ENCODE data around the gene ZNF511. TPM values are rescaled to one million over a fixed set of nuclear protein-coding genes. Genes with fewer than 3 reads are reported as not detected.

Gene ZNF511
- polyA plus RNA-seq, 1 experiment, result 21.6 TPM

GRCh38 chr10:133341983-133342382, 33.3 kb downstream of the ZNF511 start:
- H3K27ac ChIP-seq (ENCODE audit: low read depth, low read length), result no peak overlapping the region
- H3K9me3 ChIP-seq (ENCODE audit: control insufficient read depth, insufficient read depth, low read length), result peaks cover 14% of the 10 kb centered on the region; the same call in 1 of the 2 replicates
- POLR2A ChIA-PET, result no interaction called here
- no peak for TF ChIP-seq CTCF (IDR thresholded peaks at IDR 0.05; ENCODE audit: low read depth, low read length)
- peaks cover 23% of the 10 kb centered on the region for H3K27me3 ChIP-seq (ENCODE audit: control insufficient read depth, insufficient read depth, low read length)
- DNase-seq (ENCODE audit: low read depth, low spot score), result no peak
- CTCF ChIA-PET, result interaction anchor here (3.0 kb wide), 1 partner anchor 12 kb away, joined by 13 read pairs; no protein-coding TSS in a partner anchor
- no peak overlapping the region for H3K4me3 ChIP-seq (ENCODE audit: low read depth, low read length)

GRCh38 chr10:133342942-133343341, 34.2 kb downstream of the ZNF511 start:
- ChIA-PET CTCF (interaction anchor here (0.5 to 3.0 kb wide), 2 partner anchors 13 to 28 kb away, joined by 3 to 13 read pairs; no protein-coding TSS in a partner anchor), POLR2A (no interaction called here)
- TF ChIP-seq CTCF (IDR thresholded peaks at IDR 0.05; ENCODE audit: low read depth, low read length), result no peak
- no peak for DNase-seq (ENCODE audit: low read depth, low spot score)
- Histone ChIP-seq H3K27ac (ENCODE audit: low read depth, low read length) (no peak overlapping the region), H3K9me3 (ENCODE audit: control insufficient read depth, insufficient read depth, low read length) (peaks cover 11% of the 10 kb centered on the region; the same call in 1 of the 2 replicates), H3K4me3 (ENCODE audit: low read depth, low read length) (no peak overlapping the region), H3K27me3 (ENCODE audit: control insufficient read depth, insufficient read depth, low read length) (peaks cover 19% of the 10 kb centered on the region)

- ChIA-PET CTCF (interaction anchor here (0.5 to 3.0 kb wide), 2 partner anchors 14 to 28 kb away, joined by 3 to 13 read pairs; no protein-coding TSS in a partner anchor), POLR2A (no interaction called here)
- TF ChIP-seq CTCF (IDR thresholded peaks at IDR 0.05; ENCODE audit: low read depth, low read length), result no peak
- no peak for DNase-seq (ENCODE audit: low read depth, low spot score)
- Histone ChIP-seq H3K4me3 (ENCODE audit: low read depth, low read length) (no peak overlapping the region), H3K9me3 (ENCODE audit: control insufficient read depth, insufficient read depth, low read length) (peaks cover 6% of the 10 kb centered on the region; the same call in 1 of the 2 replicates), H3K27ac (ENCODE audit: low read depth, low read length) (no peak overlapping the region), H3K27me3 (ENCODE audit: control insufficient read depth, insufficient read depth, low read length) (peaks cover 19% of the 10 kb centered on the region)
These were observed 34.8 kb downstream of the ZNF511 start for GRCh38 chr10:133343558-133343957.

- CTCF ChIA-PET, result interaction anchor here (1.2 kb wide), 1 partner anchor 15 kb away, joined by 8 read pairs; no protein-coding TSS in a partner anchor
- Histone ChIP-seq H3K27me3 (ENCODE audit: control insufficient read depth, insufficient read depth, low read length) (peaks cover 19% of the 10 kb centered on the region), H3K9me3 (ENCODE audit: control insufficient read depth, insufficient read depth, low read length) (peaks cover 3% of the 10 kb centered on the region; the same call in 1 of the 2 replicates), H3K27ac (ENCODE audit: low read depth, low read length) (no peak overlapping the region), H3K4me3 (ENCODE audit: low read depth, low read length) (no peak overlapping the region)
- POLR2A ChIA-PET, result interaction anchor here (1.2 kb wide), 1 partner anchor 14 kb away, joined by 3 read pairs; the partner anchor contains the start of gene FUOM
- no peak for TF ChIP-seq CTCF (IDR thresholded peaks at IDR 0.05; ENCODE audit: low read depth, low read length)
- no peak for DNase-seq (ENCODE audit: low read depth, low spot score)
These were observed 35.5 kb downstream of the ZNF511 start for GRCh38 chr10:133344236-133344635.

- CTCF ChIA-PET, result interaction anchor here (2.7 kb wide), 1 partner anchor 17 kb away, joined by 17 read pairs; no protein-coding TSS in a partner anchor
These were observed 37.7 kb downstream of the ZNF511 start for GRCh38 chr10:133346413-133346812.

More at GRCh38 chr10:133346413-133346812, 37.7 kb downstream of the ZNF511 start:
- Histone ChIP-seq H3K9me3 (ENCODE audit: control insufficient read depth, insufficient read depth, low read length) (no peaks in the 10 kb centered on the region; the same call in 1 of the 2 replicates), H3K27ac (ENCODE audit: low read depth, low read length) (no peak overlapping the region), H3K27me3 (ENCODE audit: control insufficient read depth, insufficient read depth, low read length) (peaks cover 18% of the 10 kb centered on the region), H3K4me3 (ENCODE audit: low read depth, low read length) (no peak overlapping the region)
- DNase-seq (ENCODE audit: low read depth, low spot score), result no peak
- no peak for TF ChIP-seq CTCF (IDR thresholded peaks at IDR 0.05; ENCODE audit: low read depth, low read length)
- POLR2A ChIA-PET, result interaction anchor here (0.7 kb wide), 1 partner anchor 297 kb away, joined by 4 read pairs; no protein-coding TSS in a partner anchor
